GM18505 (cell line): ENCODE data around the gene CALCOCO1.
"Not testable (repeated sequence)": the region's sequence is repeated elsewhere in the genome, so short reads cannot be mapped to it uniquely, and the experiment has no call there.

Experiments
- ATAC-seq: cut with Tn5 transposase; IDR thresholded peaks from one replicate; pipeline ENCODE4 v1.9.1; 2021; ENCODE audit not compliant: unreplicated experiment
- POLR2A ChIP-seq: IDR thresholded peaks from 4 replicates; pipeline ENCODE4 v1.6.1; 2011; ENCODE audit warnings: borderline replicate concordance; ENCODE audit not compliant: insufficient read depth, insufficient read length; ENCODE audit errors: extremely low read depth

CALCOCO1 gene

GRCh38 chr12:53734425-53734824 lies 7.2 kb upstream of the CALCOCO1 start:
- no peak for ATAC-seq
- TF ChIP-seq POLR2A: no peak

GRCh38 chr12:53733807-53734200 lies 6.6 kb upstream of the CALCOCO1 start:
- ATAC-seq: no peak
- no peak for TF ChIP-seq POLR2A

- no peak for ATAC-seq
- TF ChIP-seq POLR2A: no peak
Observed at GRCh38 chr12:53733051-53733806, 6.0 kb upstream of the CALCOCO1 start.

- no peak for ATAC-seq
- TF ChIP-seq POLR2A: no peak
Observed at GRCh38 chr12:53729644-53730043, 2.4 kb upstream of the CALCOCO1 start.

GRCh38 chr12:53728206-53728605 lies 954 bp upstream of the CALCOCO1 start:
- no peak for ATAC-seq

GRCh38 chr12:53726946-53727309 lies 324 bp downstream of the CALCOCO1 start:
- no peak for TF ChIP-seq POLR2A
- ATAC-seq: no peak

More at GRCh38 chr12:53728206-53728605, 954 bp upstream of the CALCOCO1 start:
- TF ChIP-seq POLR2A: no peak

- TF ChIP-seq POLR2A: no peak
- no peak for ATAC-seq
Observed at GRCh38 chr12:53726341-53726740, 911 bp downstream of the CALCOCO1 start.

- TF ChIP-seq POLR2A: no peak
- no peak for ATAC-seq
Observed at GRCh38 chr12:53725824-53726223, 1.4 kb downstream of the CALCOCO1 start.

- no peak for ATAC-seq
- TF ChIP-seq POLR2A: no peak
Observed at GRCh38 chr12:53722450-53723041, 4.7 kb downstream of the CALCOCO1 start.

GRCh38 chr12:53720946-53721345 lies 6.3 kb downstream of the CALCOCO1 start:
- no peak for TF ChIP-seq POLR2A
- ATAC-seq: no peak

GRCh38 chr12:53719649-53720048 lies 7.6 kb downstream of the CALCOCO1 start:
- ATAC-seq: no peak
- TF ChIP-seq POLR2A: no peak

- not testable (repeated sequence) for ATAC-seq
Observed at GRCh38 chr12:53718567-53718966, 8.7 kb downstream of the CALCOCO1 start.

GRCh38 chr12:53717319-53717718 lies 9.9 kb downstream of the CALCOCO1 start:
- ATAC-seq: no peak
- no peak for TF ChIP-seq POLR2A

- ATAC-seq: no peak
- no peak for TF ChIP-seq POLR2A
Observed at GRCh38 chr12:53714004-53714403, 13.2 kb downstream of the CALCOCO1 start.
